ENCODE data around the gene HMX1. TPM values are rescaled to one million over a fixed set of nuclear protein-coding genes. Genes with fewer than 3 reads are reported as not detected.

HMX1 gene
- total RNA-seq, 1 donor from 2014 or later: 3.2 TPM

- no peak for TF ChIP-seq CTCF (conservative IDR thresholded peaks at IDR 0.05)
- no peaks in the 10 kb centered on the region for H3K9me3 Mint-ChIP-seq
- peaks cover 10% of the 10 kb centered on the region for H3K4me1 Mint-ChIP-seq (ENCODE audit: unreplicated experiment)
- H3K27ac Mint-ChIP-seq: no peak overlapping the region
- DNase-seq (ENCODE audit: extremely low spot score, unreplicated experiment): peak; percentile 60
- H3K4me3 Mint-ChIP-seq: no peak overlapping the region
- peaks cover 20% of the 10 kb centered on the region for H3K27me3 Mint-ChIP-seq
- no peaks in the 10 kb centered on the region for H3K36me3 Mint-ChIP-seq
Measured at GRCh38 chr4:8817813-8818062, 53.9 kb downstream of the HMX1 start.

GRCh38 chr4:8817096-8817812 is 54.4 kb downstream of the HMX1 start:
- Mint-ChIP-seq H3K9me3 (no peaks in the 10 kb centered on the region), H3K36me3 (no peaks in the 10 kb centered on the region), H3K27ac (no peak overlapping the region), H3K4me1 (ENCODE audit: unreplicated experiment) (peaks cover 10% of the 10 kb centered on the region), H3K4me3 (no peak overlapping the region), H3K27me3 (peaks cover 17% of the 10 kb centered on the region)
- peak; percentile 39 for DNase-seq (ENCODE audit: extremely low spot score, unreplicated experiment)
- no peak for TF ChIP-seq CTCF (conservative IDR thresholded peaks at IDR 0.05)
